COLO829 (cell line): ENCODE data around the gene CD52.
"Not testable (repeated sequence)": the region's sequence is repeated elsewhere in the genome, so short reads cannot be mapped to it uniquely, and the experiment has no call there.

Experiments used
- DNase-seq: peaks from one replicate; pipeline ENCODE4 v3.0.0; 2012; ENCODE audit warnings: low spot score

CD52 gene

GRCh38 chr1:26284597-26285347, 33.0 kb upstream of the CD52 start:
- DNase-seq = peak; percentile 74

DNA sequence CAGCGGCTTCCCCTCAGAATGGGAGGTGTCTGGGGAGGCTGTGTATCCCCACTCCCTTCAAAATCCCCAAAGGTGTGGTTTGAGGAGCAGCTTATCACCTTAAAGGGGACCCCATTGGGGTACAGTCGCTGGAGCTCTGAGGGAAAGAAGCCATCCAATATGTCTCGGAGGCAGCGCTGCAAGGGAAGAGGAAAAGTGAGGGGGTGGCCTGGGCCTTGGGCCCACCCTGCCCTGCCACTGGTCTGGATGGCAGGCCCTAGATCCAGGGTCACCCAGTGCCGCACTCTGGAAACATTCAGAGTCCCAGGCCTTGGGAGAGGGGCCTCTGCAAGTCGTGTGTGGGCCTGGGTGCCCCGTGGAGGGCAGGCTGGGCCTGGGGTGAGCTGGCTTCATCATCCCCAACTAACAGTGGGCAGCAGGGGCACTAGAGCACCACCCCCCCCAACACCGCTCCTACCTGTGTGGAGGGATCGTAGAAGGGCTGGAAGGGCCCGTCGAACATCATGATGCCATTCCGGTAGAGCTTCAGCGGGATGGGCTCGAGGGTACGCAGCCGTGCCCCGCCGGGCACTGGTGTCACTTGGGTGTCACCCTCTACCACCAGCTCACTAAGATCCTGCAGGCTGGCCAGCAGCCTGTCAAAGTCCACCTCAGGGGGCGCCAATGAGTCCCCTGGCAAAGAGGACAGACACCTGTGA, 32.2 kb upstream of the CD52 start:
- no peak for DNase-seq

- no peak for DNase-seq
Measured at GRCh38 chr1:26286064-26286416, 31.7 kb upstream of the CD52 start.

DNA sequence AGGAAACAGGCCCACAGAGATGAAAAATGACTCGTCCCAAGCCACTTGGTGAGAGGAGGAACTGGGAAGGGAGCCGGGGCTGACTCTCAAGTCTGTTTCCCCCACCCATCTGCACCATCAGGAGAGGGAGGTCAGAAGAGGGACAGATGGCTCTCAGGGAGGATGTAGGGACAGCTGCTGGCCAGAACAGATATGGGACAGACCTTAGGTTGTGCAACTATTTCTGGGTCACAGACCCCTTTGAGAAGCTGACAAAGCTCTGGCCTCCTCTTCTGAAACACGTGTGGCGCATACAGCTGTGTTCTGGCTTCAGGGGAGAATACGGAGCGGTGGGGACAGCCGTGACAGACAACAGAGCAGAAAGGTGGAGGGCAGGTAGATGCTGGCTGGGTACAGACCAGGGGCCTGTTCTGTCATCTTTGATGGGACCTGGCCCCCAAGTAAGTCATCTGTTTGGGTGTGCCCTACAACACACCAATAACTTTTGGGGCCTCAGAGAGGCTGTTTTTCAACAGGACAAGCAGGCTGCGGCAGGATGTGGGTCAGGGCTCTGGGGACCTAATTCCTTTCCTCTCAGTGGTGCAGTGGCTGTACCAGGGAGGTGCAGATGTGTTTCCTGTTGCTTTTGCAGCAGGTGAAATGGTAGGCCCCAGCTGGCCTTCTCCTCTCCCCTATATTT, 30.6 kb upstream of the CD52 start:
- DNase-seq = no peak

DNA sequence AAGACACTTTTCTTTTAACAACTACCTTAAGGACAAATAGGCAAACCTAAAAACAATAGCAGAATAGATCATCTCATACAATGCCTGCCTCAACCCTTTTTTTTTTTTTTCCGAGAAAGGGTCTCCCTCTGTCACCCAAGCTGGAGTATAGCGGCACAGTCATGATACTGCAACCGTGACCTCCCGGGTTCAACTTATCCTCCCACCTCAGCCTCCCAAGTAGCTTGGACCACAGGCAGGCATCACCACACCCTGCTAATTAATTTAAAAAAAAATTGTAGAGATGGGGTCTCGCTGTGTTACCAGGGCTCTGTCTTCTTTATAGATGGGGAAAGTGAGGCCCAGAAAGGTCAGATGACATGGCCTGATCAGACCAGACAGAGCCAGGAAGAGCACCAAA, 29.9 kb upstream of the CD52 start:
- no peak for DNase-seq

GRCh38 chr1:26288311-26288941, 29.3 kb upstream of the CD52 start:
- no peak for DNase-seq

GRCh38 chr1:26289158-26290059, 28.3 kb upstream of the CD52 start:
- no peak for DNase-seq

- DNase-seq = no peak
Measured at GRCh38 chr1:26290122-26290881, 27.5 kb upstream of the CD52 start.

DNA sequence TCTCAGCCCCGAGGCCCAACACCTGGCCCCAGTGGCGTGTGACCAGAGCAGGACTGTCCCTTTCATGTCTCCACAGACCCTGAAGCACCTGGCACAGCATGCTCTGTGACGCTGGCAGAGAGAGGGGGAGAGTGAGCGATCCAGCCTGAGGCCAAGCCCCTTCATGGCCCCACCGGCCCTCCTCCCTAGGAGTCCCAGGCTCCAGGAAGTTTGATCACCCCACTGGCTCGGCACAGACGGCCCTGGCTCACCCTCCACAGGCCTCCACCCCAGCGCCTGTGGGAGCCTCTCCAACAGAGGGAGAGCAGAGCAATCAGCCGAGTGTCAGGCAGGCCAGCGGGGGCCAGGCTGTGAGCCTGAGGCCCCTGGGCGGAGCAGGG, 26.9 kb upstream of the CD52 start:
- no peak for DNase-seq

DNA sequence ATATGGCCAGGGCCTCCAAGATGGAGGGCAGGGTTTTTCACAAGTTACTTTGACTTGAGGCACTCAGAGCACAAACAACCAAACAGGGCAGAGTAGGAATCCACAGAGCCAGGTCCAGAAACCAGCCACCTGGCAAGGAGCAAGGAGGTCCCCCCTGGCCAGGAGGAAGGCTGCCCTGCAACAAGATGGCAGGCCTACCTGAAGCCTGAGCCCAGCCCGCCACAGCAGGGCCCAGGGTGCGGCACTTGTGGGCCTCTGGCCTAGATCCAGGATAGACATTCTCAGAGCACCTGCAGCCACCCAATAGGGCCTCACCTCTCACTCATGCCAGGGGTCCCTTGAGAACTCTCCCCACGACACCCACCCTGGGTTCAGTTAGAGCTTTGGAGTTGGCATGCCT, 26.3 kb upstream of the CD52 start:
- DNase-seq = no peak

DNA sequence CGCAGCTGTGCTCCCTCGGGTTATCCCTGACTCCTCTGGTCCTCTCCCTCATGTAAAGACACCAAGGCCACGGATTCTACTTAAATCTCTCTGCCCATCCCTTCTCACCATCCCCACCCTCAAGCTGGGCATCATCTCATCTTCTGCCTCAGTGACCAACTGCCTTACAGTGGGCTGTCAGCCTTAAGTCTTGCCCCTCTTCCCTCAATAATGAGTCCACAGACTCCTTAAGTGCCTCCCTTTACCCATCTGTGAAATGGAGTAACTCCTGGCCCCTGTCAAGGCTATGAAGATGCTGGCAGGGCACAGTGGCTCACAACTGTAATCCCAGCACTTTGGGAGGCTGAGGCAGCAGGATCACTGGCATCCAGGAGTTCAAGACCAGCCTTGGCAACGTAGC, 25.8 kb upstream of the CD52 start:
- DNase-seq = no peak

GRCh38 chr1:26292735-26293134, 25.0 kb upstream of the CD52 start:
- not testable (repeated sequence) for DNase-seq

GRCh38 chr1:26293911-26294463, 23.8 kb upstream of the CD52 start:
- DNase-seq = no peak

GRCh38 chr1:26295194-26296138, 22.3 kb upstream of the CD52 start:
- no peak for DNase-seq

DNA sequence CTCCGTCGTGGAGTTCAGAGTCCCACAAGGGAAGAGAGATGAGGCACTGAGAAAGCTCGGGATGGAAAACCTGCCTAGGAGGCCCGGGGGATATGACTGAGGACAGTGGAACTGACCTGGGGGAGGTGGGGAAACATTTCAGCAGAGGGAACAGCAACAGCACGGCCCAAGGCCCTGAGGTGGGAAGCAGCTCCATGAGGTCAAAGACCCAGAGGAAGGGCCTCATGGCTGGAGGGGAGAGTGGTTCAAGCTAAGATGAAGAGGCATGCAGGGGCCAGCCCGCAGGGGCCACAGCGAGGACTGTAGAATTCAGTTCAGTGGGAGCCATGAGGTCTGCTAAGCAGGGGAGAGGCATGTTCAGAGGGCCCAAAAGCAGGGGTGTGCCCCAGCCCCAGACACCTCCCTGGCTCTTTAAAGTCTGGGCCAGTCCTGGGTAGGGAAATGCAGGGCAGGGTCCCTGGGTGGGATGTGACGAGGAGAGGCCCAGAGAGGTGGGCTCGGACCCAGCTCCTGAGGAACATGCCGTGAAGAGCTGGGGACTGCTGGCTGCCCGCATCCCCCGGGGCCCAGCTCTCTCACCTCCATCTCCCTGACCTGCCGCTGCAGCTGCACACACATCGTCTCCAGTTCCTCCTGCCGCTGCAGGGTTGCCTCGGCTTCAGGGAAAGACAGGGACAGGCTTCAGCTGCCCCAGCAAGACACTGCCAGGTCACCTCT, 21.3 kb upstream of the CD52 start:
- no peak for DNase-seq

DNA sequence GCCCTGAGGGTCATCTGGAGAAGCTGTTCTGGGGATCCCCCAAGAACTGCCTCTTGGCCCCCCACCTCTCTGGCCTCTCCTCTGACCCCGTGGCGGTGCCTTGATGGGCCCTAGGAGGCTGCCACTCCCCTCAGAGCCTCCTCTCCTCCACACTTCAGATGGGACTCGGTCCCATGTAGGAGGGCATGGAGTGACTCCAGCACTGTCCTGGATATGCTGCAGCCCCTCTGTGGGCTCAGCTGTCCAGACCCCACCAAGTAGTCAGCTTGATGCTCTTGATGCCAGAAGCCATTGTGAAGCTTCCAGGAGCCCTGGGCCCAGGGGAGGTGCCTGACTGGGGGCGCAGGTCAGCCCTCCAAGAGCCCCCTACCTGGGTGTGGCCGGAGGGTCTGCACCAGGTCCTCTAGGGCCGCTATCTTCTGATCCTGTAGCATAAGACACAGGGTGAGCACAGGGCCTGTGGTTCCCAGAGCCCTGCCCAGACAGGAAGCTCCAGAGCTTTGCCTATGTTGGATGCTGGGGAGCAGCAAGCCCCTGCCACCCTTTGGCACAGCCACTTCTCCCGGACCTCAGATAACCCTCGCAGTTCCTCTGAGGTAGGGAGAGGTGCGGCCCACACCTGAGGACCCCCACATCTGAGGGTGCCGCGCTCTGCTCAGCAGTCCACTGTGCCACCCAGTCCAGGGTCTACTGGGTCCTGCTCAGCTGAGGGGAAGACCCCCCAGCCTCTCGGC, 20.5 kb upstream of the CD52 start:
- DNase-seq = no peak

DNA sequence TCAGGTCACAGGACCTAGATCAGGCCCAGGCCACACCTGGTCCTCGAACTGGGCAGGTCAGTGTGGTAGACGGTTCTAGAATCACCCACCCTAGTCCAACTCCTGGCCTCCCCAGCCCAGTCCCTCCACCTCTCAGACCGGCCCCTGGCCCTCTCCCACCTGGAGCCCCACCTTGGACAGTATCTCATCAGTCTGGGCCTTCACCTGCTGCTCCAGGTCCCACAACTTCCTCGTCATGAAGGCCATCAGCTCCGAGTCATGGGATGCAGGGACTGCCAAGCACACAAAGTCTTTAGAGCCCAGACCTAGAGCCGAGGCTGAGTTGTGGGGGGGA, 20.0 kb upstream of the CD52 start:
- no peak for DNase-seq

- DNase-seq = no peak
Measured at GRCh38 chr1:26300578-26301275, 17.0 kb upstream of the CD52 start.
